Measurements from ENCODE around the gene SUSD1.

DNA sequence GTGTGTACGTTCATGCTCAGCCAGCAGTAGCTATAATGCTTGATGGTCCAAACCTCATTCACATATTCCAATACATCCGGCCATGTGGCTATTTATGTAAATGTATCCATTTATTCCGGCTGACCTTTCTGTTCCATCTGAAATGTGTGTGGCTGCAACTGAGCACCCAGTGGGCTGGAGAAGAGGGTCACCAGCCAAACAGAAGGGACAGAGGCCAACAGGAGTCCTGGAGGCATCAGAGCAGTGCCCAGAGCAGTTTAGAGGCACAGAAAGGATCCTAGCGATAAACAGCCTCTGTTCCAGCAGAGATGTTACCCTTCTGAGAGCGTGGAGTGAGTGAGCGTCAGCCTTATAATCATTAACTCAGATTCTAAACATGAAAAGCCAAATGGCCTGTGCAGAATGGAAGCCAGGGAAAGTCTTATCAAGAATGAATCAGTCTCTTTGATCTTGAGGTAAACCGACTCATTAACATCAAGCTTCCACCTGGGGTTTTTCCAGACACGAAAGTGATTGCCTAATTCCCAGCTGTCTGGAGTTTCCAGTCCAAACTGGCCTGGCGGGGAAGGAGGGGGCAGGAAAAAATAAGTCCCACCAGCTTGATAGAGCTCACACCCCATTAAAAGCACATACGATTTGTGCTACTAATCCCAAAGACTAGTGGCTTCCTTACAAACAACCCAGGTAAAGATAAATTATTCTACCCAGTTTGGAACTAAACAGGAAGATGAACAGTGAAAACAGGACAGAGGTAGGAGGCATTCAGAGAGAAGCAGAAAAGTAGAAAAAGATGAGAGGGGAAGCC, 55.7 kb downstream of the SUSD1 start:
- TF ChIP-seq, protein P1, sequence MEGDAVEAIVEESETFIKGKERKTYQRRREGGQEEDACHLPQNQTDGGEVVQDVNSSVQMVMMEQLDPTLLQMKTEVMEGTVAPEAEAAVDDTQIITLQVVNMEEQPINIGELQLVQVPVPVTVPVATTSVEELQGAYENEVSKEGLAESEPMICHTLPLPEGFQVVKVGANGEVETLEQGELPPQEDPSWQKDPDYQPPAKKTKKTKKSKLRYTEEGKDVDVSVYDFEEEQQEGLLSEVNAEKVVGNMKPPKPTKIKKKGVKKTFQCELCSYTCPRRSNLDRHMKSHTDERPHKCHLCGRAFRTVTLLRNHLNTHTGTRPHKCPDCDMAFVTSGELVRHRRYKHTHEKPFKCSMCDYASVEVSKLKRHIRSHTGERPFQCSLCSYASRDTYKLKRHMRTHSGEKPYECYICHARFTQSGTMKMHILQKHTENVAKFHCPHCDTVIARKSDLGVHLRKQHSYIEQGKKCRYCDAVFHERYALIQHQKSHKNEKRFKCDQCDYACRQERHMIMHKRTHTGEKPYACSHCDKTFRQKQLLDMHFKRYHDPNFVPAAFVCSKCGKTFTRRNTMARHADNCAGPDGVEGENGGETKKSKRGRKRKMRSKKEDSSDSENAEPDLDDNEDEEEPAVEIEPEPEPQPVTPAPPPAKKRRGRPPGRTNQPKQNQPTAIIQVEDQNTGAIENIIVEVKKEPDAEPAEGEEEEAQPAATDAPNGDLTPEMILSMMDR (IDR thresholded peaks at IDR 0.05; ENCODE audit: poor library complexity): no peak
- TF ChIP-seq EZH2 (IDR thresholded peaks at IDR 0.05; ENCODE audit: borderline replicate concordance): no peak
